HEK293T (cell line): ENCODE measurements around the gene FOXP4.

Experiments
- ARNT ChIP-seq: fragments of 450-650 bp; IDR thresholded peaks from 2 replicates; pipeline ENCODE4 v1.6.1; 2017; ENCODE audit warnings: mild to moderate bottlenecking
- BHLHE40 ChIP-seq: fragments of 450-650 bp; IDR thresholded peaks from 2 replicates; pipeline ENCODE4 v1.6.1; 2016; ENCODE audit warnings: mild to moderate bottlenecking, moderate library complexity, borderline replicate concordance
- FOXA1 ChIP-seq: fragments of 450-650 bp; IDR thresholded peaks from 2 replicates; pipeline ENCODE4 v1.6.1; 2016; ENCODE audit warnings: mild to moderate bottlenecking
- FOXK2 ChIP-seq: fragments of 450-650 bp; IDR thresholded peaks from 2 replicates; pipeline ENCODE4 v1.6.1; 2016; ENCODE audit warnings: mild to moderate bottlenecking
- FOXM1 ChIP-seq: fragments of 450-650 bp; IDR thresholded peaks from 2 replicates; pipeline ENCODE4 v1.6.1; 2017; ENCODE audit warnings: mild to moderate bottlenecking, borderline replicate concordance
- HDGF ChIP-seq: fragments of 450-650 bp; IDR thresholded peaks from 2 replicates; pipeline ENCODE4 v1.6.1; 2017; ENCODE audit warnings: antibody characterized with exemption, borderline replicate concordance
- L3MBTL2 ChIP-seq: fragments of 450-650 bp; conservative IDR thresholded peaks from 2 replicates; pipeline ENCODE4 v1.6.1; 2016; ENCODE audit warnings: mild to moderate bottlenecking
- NFRKB ChIP-seq: fragments of 450-650 bp; IDR thresholded peaks from 2 replicates; pipeline ENCODE4 v1.6.1; 2016; ENCODE audit warnings: mild to moderate bottlenecking, moderate library complexity
- PKNOX1 ChIP-seq: fragments of 450-650 bp; IDR thresholded peaks from 2 replicates; pipeline ENCODE4 v1.6.1; 2016
- SP1 ChIP-seq: fragments of 450-650 bp; IDR thresholded peaks from 2 replicates; pipeline ENCODE4 v1.6.1; 2017
- SUZ12 ChIP-seq: fragments of 450-650 bp; IDR thresholded peaks from 2 replicates; pipeline ENCODE4 v1.6.1; 2016; ENCODE audit warnings: mild to moderate bottlenecking
- TARDBP ChIP-seq: fragments of 450-650 bp; IDR thresholded peaks from 2 replicates; pipeline ENCODE4 v1.6.1; 2016
- ZNF384 ChIP-seq: fragments of 450-650 bp; IDR thresholded peaks from 2 replicates; pipeline ENCODE4 v1.6.1; 2016

GRCh38 chr6:41594326-41594725 is 48.1 kb downstream of the FOXP4 start:
- TF ChIP-seq SP1 (no peak), SUZ12 (no peak), FOXK2 (no peak), NFRKB (no peak), BHLHE40 (no peak), TARDBP (no peak), FOXA1 (no peak), ZNF384 (no peak), PKNOX1 (no peak), HDGF (no peak), ARNT (no peak), FOXM1 (no peak), L3MBTL2 (no peak)
